ENCODE results near the gene FGFR2.

FGFR2 gene

DNA sequence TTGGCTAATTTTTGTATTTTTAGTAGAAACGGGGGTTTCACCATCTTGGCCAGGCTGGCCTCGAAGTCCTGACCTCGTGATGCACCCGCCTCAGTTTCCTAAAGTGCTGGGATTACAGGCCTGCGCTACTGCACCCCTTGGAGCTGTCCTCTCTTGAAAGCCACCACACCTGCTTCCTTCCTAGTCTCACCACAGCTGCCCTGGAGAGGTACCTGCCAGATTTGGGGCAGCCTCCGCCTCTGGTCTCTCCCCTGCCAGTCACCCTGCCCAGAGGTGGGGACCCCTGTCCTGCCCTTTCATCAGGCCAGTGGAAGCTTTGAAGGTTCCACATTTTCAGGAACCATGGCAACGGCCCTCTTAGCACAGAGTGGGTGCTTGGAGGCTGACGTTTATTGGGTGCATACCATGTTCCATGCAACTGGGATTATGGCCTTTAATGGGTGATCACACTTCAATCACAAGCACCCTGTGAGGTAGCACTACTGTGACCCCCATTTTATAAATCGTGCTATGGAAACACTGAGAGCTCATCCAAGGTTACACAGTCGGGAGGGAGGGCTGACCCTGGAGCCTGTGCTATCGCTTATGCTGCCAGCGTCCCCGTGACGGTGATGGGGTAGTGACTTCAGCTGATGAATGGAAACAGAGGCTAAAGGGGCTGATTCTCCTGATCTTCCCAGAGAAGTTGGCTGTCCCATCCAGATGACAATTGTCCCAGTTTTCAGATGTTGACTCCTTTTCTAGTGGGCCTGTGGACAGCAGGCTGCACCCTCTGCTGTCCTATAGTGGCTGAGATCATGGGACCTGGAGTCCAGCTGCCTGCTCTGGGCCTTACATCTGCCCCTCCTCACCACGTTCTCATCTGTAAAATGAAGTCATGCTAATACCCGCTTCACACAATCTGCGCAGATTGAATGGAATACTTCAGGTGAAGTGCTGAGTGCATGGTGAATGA, 11.5 kb upstream of the FGFR2 start:
- no peak for DNase-seq

DNA sequence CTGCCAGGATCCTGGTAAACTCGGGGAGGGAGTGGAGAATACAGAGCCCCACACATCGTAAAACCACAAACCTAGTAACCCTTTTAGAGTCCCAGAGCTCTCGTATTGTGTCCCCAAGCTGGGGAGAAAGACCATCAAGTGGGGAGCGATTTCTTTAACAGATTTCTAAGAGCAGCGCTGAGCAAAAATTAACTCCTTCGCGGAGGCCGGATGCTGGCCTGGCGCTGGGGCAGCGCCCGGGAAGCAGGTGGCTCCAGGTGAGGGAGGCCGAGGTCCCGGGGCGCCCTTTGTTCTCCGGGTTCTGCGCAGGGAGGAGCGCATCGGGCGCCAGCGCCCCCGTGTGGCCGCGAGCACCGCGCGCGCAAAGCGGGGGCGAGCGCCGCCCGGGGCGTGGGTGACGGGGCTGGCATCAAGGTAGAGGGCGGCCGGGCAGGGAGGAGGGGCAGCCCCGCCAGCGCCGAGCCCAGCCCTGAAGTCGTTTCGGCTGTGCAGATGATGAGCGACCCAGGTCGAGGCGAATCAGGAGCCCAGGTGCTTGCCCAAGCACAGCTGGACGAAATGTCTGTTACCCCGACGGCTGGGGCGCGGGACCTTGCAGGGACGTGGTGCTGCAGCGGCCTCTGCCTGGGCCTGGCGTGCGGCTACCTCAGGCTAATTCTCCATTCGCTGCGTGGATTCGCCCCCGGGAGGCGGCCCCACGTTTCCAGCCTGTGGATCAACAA, 10.4 kb upstream of the FGFR2 start:
- peak; percentile 58 for DNase-seq

DNA sequence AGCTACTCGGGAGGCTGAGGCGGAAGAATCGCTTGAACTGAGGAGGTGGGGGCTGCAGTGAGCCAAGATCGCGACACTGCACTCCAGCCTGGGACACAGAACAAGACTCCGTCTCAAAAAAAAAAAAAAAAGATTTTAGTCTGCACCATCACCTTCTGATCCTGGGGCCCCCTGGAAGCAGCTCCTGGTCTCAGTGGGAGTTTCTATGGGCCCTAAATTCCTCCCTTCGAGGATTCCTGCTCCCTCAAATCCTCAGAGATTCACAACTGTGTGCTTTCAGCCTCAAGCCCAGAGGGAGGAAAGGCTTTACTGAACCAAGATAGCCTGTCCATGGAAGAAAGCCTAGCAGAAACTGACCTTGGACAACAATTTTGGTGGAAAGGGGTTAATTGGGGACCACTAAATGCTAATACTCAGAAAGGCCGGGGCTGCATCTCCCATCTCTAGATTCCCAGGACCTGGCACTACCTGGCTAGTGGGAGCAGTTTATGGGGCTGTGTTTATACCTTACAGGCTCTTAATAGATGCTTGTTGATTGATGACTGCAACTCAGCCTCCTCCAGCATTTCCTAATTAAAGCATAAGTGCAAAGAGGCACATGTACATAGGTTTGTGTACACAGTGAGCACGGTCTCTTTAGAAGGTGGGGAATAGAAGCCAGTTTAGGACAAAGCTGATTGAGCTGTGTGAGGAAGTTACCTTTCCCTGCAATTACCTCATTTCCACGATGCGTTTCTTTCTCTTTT, 9.2 kb upstream of the FGFR2 start:
- DNase-seq: no peak

DNA sequence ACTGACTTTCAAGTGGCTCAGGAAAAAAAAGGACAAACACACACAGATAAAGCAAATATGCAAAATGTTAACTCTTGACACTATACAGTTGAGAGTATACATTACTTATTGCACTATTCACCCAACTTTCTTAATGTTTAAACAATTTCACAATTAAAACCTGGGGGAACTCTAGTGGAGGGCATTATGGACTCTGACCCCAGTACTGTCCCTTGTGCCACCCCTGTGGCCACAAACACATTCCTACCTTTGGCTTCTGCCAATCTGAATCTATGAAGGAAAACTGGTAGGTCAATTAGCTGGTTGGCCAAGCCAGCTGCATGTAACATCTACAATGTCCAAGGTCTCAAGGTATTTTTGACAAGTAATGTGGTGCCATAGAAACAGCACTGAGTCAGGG, 7.5 kb upstream of the FGFR2 start:
- no peak for DNase-seq

DNA sequence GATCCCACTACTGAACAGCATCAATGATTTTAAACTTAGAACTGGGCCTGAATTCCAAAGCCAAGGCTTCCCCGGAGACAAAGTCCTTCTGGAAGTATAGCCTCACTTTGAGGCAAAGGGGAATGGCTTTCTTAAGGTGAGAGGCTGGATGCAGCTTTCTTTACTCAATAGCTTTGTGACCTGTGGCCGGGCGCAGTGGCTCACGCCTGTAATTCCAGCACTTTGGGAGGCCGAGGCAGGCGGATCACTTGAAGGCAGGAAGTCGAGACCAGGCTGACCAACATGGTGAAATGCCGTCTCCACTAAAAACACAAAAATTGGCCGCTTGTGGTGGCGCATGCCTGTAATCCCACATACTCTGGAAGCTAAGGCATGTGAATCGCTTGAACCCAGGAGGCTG, 3.2 kb upstream of the FGFR2 start:
- no peak for DNase-seq

DNA sequence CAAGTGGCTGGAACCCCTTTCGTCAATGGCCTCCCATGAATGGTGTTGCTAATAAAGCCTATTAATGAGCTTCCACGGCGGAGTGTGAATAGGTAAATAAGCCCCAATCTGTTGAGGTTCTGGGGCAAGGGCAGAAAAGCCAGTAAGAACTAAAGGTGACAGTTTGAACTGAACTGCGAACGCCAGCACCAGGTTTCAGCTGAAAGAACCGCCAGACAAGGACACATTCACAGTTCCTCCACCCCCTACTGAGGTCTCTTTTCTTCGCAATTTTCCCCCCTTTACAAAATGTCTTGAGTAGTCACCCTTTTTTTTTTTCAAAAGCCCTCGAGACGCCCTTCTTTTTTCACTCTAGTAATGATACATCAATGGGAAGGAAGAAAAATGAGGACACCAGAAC, 2.4 kb upstream of the FGFR2 start:
- DNase-seq: no peak

DNA sequence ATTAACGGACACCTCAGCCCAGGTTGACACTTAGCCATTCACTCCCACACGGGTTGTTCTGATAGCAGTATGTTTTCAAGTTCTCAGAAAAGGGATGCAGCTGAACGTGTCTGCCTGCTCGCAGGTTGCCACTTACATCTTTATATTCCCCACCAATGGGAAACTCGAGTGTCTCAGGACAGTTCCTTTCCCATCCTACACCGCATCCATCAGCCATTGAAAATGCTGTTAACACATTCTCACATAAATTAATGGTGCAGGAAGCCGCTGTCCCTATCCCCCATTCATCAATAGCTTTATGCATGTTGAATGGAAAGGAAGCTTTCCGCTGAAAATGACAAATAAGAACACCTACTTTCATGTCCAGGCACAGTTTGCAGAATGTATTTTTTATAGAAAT, 1.7 kb upstream of the FGFR2 start:
- no peak for DNase-seq

DNA sequence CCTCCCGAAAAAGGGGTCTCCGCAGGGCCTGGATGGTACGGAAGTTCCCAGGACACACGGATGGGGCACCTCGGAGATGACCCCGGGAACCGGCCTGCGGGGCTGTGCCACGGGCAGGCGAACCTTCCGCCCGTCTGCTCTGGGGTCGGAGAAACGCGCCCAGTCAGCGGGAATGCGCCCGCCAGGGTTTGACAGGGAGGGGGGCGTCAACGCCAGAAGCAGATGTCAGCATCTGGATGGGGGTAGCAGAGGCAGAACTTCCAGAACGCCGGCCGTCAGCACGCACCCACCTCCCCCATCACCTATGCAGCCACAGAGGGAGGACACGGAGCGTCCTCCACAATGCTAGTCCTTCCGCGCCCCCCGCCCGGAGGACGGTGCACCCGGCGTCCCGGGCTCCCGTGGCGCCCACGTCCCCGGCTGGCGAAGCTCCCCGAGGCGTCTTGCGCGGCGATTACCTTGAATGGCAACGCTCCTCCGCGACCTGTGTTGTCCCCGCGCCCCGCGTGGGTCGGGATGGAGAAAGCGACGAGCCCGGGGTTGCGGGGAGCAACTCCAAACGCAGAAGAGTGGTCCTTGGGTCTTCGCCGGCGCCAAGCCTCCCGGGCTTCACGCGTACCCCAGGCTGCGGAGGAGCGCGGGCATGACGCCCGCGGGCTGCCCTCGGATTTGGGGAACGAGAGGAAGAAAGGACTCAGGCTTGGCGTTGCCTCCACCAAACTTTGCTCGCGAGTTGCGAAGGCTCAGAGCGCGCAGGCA, 561 bp downstream of the FGFR2 start:
- DNase-seq: no peak

DNA sequence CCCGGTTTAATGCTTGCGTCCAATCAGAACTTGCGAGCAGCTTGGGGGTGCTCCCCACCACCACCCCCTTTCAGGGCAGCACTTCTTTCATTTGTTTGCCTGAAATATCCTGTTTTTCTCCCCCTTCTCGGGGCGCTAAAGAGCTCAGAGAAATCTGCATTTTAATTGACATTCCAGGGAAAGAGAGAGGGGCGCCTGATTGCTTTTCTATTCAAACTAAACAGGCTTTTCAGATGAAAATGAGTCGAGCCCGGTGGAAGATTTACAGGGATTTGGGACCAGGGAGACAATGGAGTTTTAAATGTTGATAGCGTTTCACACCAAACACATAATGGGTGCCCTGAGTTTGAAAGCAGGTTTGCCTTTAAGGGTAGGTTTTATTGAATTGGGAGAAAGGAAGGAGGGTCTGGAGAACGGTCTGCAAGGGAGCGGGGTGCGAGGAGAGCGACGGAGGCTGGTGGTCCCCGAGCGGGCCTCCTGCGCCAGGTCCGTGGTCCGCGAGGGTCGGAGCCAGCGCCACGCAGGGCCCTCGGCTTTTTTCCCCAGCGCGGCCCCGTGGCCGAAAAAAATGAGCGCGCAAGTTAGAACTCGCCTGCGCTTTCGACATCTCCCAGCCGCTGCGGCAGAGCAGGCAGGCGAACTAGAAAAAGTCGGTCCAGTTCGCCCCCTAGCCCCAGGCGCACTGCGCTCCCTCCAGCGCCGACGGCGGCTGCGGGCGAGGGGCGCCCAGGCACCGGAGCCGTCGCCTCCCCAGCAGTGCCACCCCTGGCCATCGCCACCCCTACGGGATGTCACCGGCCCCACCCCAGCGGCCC, 1.3 kb downstream of the FGFR2 start:
- no peak for DNase-seq

DNA sequence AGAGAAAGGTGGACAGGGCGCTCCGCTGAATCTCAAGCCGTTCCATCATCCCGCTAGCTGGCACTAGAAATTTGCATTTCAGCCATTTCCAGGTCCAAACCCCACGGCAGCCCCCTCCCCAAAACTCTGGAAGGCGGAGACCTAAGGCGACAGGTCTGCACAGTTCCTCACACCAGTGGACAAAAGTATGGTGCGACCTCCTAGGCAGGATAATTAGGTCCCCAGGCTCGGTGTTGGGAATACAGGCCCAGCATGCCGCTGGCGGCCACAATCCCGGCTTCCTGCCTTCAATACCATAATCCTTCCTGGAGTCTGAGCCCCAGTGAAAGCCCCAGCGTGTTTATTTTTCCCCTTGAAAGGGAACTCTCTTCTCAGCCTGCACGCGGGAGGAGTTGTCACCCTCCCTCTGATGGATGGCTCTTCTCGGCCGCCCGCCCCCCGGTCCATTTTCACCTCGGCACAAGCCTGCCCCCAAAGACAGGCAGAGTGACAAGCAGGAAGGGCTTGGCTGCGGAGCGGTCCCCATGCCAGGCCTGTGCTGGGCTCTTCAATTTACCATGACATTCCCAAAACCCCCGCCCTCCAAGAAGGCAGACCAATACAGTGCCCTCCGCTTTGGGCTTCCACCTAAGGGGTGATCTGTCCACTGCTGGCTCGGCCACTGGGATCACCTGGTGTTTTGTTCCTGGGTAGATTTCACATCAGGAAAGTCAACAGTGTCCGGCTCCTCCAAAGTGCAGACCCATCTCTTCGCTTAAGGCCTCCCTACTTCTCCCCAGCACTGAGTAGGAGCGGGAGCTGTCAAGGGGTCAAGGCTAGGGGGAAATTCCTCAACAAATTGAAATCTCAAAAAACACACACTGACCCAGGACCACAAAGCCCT, 2.2 kb downstream of the FGFR2 start:
- no peak for DNase-seq

DNA sequence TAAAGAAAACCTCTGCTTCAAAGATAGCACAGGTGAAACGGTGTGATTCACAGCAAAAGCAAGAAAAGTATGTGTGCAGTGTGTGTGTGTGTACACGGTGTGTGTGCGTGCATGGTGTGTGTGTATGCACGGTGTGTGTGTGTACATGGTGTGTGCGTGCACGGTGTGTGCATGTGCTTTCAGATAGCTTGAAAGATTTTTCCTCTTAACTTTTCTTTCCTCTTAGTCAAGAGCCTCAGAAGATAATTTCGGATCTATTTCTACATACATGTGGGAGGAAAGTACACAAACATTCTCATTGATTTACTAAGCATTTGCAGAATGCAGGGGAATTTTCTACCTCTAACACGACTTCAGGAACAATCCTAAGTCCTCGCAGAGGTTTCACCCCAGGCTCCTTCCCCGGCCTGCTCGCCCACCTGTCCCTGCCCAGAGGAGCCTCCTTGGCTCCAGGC, 2.9 kb downstream of the FGFR2 start:
- DNase-seq: no peak

DNA sequence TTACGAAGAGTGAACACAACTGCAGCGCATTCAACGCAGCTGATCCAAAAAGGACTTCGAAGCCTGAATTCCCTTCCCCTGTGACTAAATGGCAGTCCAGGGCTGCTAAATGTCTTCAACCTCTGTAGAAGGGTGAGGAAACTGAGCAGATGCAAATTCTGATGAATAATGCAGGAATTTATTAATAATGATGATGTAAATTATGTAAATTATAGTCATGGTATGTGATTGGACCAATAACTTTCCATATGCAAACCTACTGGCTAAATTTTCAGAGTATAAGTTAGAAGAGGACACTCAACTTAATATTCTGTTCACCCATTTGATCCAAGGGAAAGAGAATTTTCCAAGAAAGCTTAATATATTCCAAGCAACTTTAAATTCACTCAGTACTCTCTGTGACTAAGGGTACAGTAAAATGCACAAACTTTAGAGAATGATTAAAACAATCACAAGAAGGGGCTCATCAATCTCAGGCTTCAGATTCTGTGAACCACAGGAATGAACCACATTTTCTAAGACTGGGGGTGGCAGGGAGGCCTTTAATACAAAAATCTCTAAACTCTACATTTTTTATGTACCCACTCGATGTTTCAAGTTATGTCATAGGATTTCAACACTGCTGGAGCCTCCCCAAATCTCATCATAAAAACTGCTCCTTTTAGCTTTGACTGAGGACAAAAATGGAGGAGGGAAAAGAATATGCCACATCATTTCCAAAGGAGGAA, 3.5 kb downstream of the FGFR2 start:
- DNase-seq: no peak

DNA sequence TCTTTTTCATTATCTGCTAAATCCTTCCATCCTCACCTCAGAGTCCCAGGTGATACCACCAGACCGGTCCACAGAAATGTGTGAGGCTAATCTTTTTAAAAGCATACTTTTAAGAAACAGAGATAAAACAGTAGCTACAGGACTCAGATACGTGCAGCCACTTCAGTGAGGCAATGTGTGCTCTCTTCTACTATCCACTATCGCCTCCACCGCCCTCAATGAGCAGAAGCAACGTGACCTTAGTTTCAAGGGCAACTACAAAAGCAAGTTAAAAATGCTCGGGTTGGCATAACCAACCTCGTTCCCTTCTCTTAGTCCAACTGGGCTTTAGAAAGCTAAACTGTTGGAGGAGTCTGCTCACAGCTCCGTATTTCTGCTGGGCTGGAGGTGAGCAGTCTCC, 4.2 kb downstream of the FGFR2 start:
- no peak for DNase-seq

DNA sequence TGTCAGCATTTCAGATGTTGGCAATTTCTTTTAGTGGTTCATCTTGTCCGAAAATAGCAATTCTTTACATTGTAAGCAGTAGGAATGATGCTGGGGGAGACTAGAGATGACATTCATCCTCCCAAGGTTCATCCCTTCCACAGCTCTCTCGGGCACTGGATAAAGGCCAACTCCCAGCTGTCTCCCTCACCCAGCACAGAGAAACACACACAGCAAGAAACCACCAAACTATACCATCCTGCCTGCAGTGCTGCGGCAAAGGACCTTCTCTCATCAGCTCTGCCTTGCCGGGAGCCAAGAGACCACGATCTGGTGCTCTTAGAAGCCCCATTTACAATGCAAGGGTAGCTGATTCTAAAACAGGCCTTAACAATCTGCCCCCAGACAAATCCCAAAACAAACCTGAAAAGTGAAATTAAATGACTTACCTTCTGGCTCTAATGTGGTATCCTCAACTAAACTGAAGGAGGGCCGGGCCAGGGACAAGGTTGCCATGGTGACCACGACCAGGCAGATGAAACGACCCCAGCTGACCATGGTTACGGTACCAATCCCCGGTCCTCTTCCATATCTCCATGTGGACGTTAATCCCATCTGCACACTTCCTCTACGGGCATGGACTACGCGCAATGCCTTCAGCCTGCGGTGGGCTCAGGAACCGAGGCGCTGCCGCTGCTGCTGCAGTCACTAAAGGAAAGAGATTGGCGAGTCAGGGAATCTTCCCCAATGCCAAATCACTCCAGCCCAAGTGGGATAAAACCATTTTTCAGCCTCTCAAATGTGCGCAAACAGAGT, 4.8 kb downstream of the FGFR2 start:
- no peak for DNase-seq

DNA sequence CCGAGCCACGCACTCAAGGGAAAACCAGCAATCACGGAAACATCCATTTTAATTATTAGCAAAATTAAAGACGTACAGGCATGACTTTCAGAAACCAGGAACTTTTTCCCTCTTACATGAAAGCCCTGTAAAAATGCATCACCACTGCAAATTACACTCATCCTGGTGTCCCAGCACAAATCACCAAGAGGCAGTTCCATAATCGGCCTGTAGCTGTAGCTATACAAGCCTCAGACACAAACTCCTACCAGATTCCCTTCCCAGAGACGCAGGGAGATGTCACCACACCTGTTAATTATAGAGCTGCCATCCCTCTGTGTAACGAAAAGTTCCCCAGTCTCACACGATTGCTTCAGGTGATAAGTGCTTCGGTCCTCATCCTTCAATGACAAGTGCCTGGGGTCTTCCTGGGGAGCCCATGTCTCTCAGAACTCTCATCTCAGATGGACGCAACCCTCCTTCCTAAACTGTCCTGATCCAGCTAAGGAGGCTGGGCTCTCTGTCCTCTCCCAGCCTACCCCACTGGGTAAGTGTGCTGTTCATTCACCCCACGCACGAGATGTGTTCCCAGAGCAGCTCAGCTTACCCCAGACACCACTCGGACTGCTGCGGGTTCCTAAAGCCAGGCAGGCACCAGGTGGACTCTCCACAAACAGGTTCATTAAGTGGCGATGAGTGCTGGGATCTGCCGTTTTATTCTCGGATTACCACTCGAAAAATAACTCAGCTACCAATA, 5.9 kb downstream of the FGFR2 start:
- no peak for DNase-seq

DNA sequence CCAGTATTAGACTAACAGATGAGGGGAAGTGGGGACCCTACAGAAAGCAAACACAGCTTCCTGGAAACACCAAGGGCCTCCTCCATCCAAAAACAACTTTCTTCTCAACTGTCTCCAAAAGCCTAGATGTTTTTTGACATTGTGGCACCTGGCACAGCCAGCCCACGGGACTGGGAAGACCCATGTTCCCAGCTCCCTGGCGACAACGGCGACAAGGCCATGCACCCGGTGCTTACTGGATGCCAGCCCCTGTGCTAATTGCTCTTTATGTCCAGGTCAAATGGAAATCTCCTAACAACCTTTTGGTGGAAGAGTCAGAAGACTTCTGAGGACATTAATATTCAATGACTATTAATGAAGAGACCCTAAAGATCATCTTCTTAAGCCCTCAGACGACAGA, 7.1 kb downstream of the FGFR2 start:
- DNase-seq: no peak

DNA sequence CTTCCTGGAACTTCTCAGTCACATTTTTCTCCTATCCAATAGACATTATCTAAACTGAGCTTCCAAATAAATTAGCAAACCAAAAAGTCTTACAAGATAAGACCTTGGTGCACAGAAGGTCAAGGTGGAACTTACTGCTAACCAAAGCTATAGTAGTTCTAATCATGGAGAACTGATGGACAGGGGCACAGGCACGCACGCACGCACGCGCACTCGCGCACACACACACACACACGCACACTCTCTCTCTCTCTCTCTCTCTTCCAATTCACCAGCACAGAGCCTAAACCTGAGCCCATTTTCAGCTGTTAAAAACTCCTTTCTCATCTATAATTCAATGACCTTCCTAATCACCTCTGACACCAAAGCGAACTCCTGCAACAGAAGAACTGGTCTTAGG, 7.5 kb downstream of the FGFR2 start:
- no peak for DNase-seq

DNA sequence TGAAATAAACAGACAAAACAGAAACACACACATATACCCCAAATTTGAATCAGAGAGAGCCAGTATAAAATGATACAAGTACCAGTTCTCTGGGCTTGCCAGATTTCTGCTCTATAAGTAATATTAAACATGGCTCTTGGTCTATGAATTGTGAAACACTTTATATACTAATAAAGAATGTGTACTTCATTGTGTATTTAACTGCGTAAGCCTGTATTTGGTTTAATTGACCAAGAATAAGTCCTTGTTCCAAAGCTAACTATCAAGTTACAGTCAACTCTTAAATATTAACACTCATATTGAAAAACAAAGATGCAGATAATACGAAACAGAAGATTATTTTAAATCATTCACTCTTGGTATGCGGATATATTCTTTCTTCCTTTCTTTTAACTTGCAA, 8.7 kb downstream of the FGFR2 start:
- DNase-seq: no peak

Measured in activated CD4-positive, alpha-beta T cell treated with anti-CD3 and anti-CD28 coated beads, Interleukin-2, Interleukin-6, amounts not matched to agents 100 ng/mL and 50 ng/mL, durations not matched to agents 16 hours and 8 hours (primary cell).